Bronchus fibroblast of lung (primary cell): ENCODE results near the gene SAGE1. TPM values are rescaled to one million over a fixed set of nuclear protein-coding genes. Genes with fewer than 3 reads are reported as not detected.

Experiments used
- total RNA-seq: library from RNA; depleted of rRNA; stranded (reverse); fragments of >200 nt; gene quantifications from 2 replicates; pipeline ENCODE4 v1.2.3, GENCODE V29; 2015

The SAGE1 gene
- total RNA-seq, result not detected in 2 replicates

GRCh38 chrX:135893294-135893817 is at the start of gene SAGE1, which contains the start of gene CT45A10:
Gene SAGE1 (plus strand): TSS chrX:135893716. CDS start chrX:135896243, 2,527 bp downstream.
Gene CT45A10 (minus strand): TSS chrX:135893444. CDS start chrX:135885344, 8,100 bp downstream.

GRCh38 chrX:135854438-135854837 is 39.1 kb upstream of the SAGE1 start, which contains the start of gene CT45A8:
Gene CT45A8 (minus strand): TSS chrX:135854538. CDS start chrX:135850783, 3,755 bp downstream.

GRCh38 chrX:135871712-135872111 is 21.8 kb upstream of the SAGE1 start, which contains the start of gene CT45A9:
Gene CT45A9 (minus strand): TSS chrX:135871812. CDS start chrX:135868061, 3,751 bp downstream.

Other genes starting within 250 kb of the SAGE1 start
- gene CT45A1, start 180.1 kb upstream of the SAGE1 start, total RNA-seq, result not detected in 2 replicates
- not detected in 2 replicates for gene CT45A3, start 125.5 kb upstream of the SAGE1 start, total RNA-seq
- not detected in 2 replicates for gene CT45A5, start 108.2 kb upstream of the SAGE1 start, total RNA-seq
- not detected in 2 replicates for gene CT45A6, start 90.9 kb upstream of the SAGE1 start, total RNA-seq
- gene CT45A2, start 73.7 kb upstream of the SAGE1 start, total RNA-seq, result not detected in 2 replicates
- gene CT45A7, start 56.4 kb upstream of the SAGE1 start, total RNA-seq, result not detected in 2 replicates
- not detected in 2 replicates for gene CT45A8, start 39.2 kb upstream of the SAGE1 start, total RNA-seq
- not detected in 2 replicates for gene CT45A9, start 21.9 kb upstream of the SAGE1 start, total RNA-seq
- gene CT45A10, start 272 bp upstream of the SAGE1 start, total RNA-seq, result not detected in 2 replicates
- 15.0 and 17.3 TPM in 2 replicates for gene MMGT1, start 80.3 kb downstream of the SAGE1 start, total RNA-seq
- gene SLC9A6, start 91.7 kb downstream of the SAGE1 start, total RNA-seq, result 15.0 and 16.1 TPM in 2 replicates